SK-N-MC (cell line): Measurements from ENCODE around the gene MIER2.

Experiments
- EZH2 ChIP-seq: fragments of 200-600 bp; sonication (generic); IDR thresholded peaks from one replicate; pipeline ENCODE4 v1.6.1; 2017; ENCODE audit warnings: antibody characterized with exemption
- FOXP2 ChIP-seq: optimal IDR thresholded peaks from 2 replicates; pipeline ENCODE3; 2011; ENCODE audit warnings: mild to moderate bottlenecking, moderate library complexity; ENCODE audit not compliant: insufficient read depth; ENCODE audit errors: extremely low read length, control extremely low read depth
- POLR2AphosphoS5 ChIP-seq: IDR thresholded peaks from 2 replicates; pipeline ENCODE4 v1.6.1; 2012; ENCODE audit warnings: mild to moderate bottlenecking, low read depth, low read length, borderline replicate concordance

DNA sequence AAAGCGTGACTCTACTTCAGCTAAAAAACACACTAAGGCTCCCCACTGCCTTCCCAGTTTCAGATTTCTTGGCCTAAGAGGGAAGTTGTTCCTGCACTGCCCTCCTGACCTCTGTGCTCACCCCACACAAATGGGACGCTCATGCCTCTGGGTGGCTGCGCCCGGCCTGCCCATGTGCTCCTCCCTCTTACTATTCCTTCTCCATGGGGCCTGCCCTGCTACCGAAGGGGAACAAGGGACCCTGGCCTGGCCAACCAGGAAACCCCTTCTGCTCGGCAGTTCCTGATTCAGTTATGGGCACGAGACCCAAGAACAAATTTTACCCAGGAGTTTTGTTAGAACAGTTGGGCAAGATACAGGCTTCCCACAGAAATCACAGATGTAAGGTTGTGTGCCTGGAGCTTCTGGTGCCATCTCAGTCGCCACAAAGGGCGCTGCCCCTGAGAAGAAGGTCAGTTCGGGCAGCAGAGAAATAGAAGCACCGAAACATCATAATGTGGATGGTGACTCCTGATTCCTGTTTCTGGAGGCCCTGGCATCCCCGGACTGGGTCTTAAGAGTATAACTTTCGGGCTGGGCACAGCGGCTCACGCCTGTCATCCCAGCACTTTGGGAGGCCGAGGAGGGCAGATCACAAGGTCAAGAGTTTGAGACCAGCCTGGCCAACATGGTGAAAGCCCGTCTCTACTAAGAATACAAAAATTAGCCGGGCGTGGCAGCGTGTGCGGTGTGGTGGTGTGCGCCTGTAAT is 47.9 kb downstream of the MIER2 start:
- TF ChIP-seq EZH2, result no peak
- TF ChIP-seq FOXP2, result no peak
- TF ChIP-seq POLR2AphosphoS5, result no peak
